WTC11 (cell line): Measurements from ENCODE around the gene KRT76.

ENCODE experiments used
- AFF4 ChIP-seq: sonication (generic); formaldehyde crosslinking; IDR thresholded peaks from 2 replicates; pipeline ENCODE4 v1.8.1; 2023; ENCODE audit warnings: mild to moderate bottlenecking, missing genetic modification reagents, borderline replicate concordance
- ATF3 ChIP-seq: sonication (generic); formaldehyde crosslinking; conservative IDR thresholded peaks from 2 replicates; pipeline ENCODE4 v1.8.1; 2022; ENCODE audit warnings: mild to moderate bottlenecking, missing genetic modification reagents
- CTCF ChIP-seq: fragments of 200-600 bp; IDR thresholded peaks from 2 replicates; pipeline ENCODE4 v1.8.0; 2022; ENCODE audit warnings: antibody characterized with exemption
- E2F1 ChIP-seq: sonication (generic); formaldehyde crosslinking; IDR thresholded peaks from 2 replicates; pipeline ENCODE4 v1.8.0; 2022; ENCODE audit warnings: mild to moderate bottlenecking, missing genetic modification reagents
- MYBL2 ChIP-seq: sonication (generic); formaldehyde crosslinking; IDR thresholded peaks from 2 replicates; pipeline ENCODE4 v1.8.1; 2023; ENCODE audit warnings: mild to moderate bottlenecking, moderate library complexity, missing genetic modification reagents
- NFYB ChIP-seq: sonication (generic); formaldehyde crosslinking; conservative IDR thresholded peaks from 2 replicates; pipeline ENCODE4 v1.8.0; 2022; ENCODE audit warnings: low read depth, missing genetic modification reagents
- NR3C1 ChIP-seq: sonication (generic); formaldehyde crosslinking; conservative IDR thresholded peaks from 2 replicates; pipeline ENCODE4 v1.8.1; 2023; ENCODE audit warnings: low read depth, mild to moderate bottlenecking, missing genetic modification reagents
- TCF7 ChIP-seq: sonication (generic); formaldehyde crosslinking; IDR thresholded peaks from 2 replicates; pipeline ENCODE4 v1.8.0; 2022; ENCODE audit warnings: mild to moderate bottlenecking, low read depth, missing genetic modification reagents, moderate library complexity
- TEAD4 ChIP-seq: sonication (generic); formaldehyde crosslinking; IDR thresholded peaks from 2 replicates; pipeline ENCODE4 v1.8.0; 2022; ENCODE audit warnings: mild to moderate bottlenecking, missing genetic modification reagents
- ZNF416 ChIP-seq: fragments of 250-450 bp; sonication (Bioruptor Pico); IDR thresholded peaks from 2 replicates; pipeline ENCODE4 v1.9.0; 2021; ENCODE audit warnings: mild to moderate bottlenecking, inconsistent platforms

- no peak for TF ChIP-seq AFF4 (CRISPR knock-in tag)
- TF ChIP-seq NFYB, result no peak
- TF ChIP-seq TCF7 (CRISPR knock-in tag), result no peak
- no peak for TF ChIP-seq TEAD4
- no peak for TF ChIP-seq MYBL2
- TF ChIP-seq CTCF, result no peak
- no peak for TF ChIP-seq E2F1 (CRISPR knock-in tag)
- no peak for TF ChIP-seq ATF3
- TF ChIP-seq ZNF416 (CRISPR knock-in tag), result no peak
- TF ChIP-seq NR3C1 (CRISPR knock-in tag), result no peak
Observed at GRCh38 chr12:52811191-52812072, 34.3 kb upstream of the KRT76 start.
